Coronary artery (tissue), 2 donors: Measurements from ENCODE around the gene PPM1H.
A peak's percentile ranks its signal among the peaks of the same experiment; 100 is the strongest.

Source experiments
- DNase-seq: peaks from one replicate; pipeline ENCODE4 v3.0.0-alpha.2; 2017; ENCODE audit warnings: low spot score
- H3K27ac ChIP-seq, 2 donors: fragments of 200-600 bp; sonication (generic); one replicate each; pipeline ENCODE4 v1.5.1; 2016 to 2019
- H3K4me3 ChIP-seq: fragments of 200-600 bp; sonication (generic); 2 replicates; pipeline ENCODE4 v1.5.1; 2016; ENCODE audit warnings: mild to moderate bottlenecking, moderate library complexity
- TF ChIP-seq, protein P1 (sequence below): fragments of 200-600 bp; sonication (generic); IDR thresholded peaks from one replicate; pipeline ENCODE4 v1.5.1; 2019; ENCODE audit warnings: antibody characterized with exemption

PPM1H gene

DNA sequence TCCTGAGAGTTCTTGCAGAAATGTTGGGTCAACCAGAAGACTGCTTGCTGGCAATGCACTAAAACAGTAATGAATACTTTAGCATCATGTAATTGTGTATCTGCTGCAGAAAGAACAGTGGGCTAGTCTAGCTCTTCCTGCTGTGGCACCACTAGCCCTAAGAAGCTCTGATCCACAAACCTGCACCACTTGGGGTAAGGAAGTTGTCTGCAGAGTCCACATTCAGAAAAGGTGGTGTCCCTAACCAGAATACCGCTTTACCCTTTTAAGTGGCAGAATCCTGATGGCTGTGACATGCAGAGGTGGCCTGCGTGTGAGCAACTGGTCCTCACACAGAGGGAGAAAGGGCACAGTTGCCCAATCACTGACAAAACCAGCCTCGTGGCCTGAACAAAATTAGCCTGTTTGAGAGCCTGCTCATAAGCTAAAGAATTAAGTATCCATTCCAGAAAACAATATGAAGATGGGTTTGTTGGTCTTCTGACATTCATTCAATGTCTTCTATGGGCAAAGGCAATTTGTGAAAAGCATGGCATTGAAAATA lies 165.8 kb downstream of the PPM1H start:
- Histone ChIP-seq H3K4me3 (no peak overlapping the region), H3K27ac (no peak overlapping the region)
- TF ChIP-seq, protein P1, sequence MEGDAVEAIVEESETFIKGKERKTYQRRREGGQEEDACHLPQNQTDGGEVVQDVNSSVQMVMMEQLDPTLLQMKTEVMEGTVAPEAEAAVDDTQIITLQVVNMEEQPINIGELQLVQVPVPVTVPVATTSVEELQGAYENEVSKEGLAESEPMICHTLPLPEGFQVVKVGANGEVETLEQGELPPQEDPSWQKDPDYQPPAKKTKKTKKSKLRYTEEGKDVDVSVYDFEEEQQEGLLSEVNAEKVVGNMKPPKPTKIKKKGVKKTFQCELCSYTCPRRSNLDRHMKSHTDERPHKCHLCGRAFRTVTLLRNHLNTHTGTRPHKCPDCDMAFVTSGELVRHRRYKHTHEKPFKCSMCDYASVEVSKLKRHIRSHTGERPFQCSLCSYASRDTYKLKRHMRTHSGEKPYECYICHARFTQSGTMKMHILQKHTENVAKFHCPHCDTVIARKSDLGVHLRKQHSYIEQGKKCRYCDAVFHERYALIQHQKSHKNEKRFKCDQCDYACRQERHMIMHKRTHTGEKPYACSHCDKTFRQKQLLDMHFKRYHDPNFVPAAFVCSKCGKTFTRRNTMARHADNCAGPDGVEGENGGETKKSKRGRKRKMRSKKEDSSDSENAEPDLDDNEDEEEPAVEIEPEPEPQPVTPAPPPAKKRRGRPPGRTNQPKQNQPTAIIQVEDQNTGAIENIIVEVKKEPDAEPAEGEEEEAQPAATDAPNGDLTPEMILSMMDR, result no peak
- DNase-seq, result no peak

DNA sequence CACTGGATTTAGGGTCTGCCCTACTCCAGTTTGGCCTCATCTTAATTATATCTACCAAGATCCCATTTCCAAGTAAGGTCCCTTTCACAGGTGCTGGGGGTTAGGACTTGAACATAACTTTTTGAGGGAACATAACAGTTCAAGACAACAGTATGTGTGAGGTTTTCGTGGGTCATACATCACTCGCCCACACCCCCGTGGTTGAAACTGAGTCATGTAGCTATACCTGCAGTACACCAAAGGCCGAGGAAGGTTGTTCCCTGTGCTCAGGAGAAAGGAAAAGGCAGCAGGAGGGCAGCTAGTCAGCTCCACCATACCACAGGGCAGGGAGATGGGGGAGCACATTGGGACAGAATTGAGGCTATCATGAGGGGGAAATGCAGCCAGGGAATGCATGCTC lies 167.0 kb downstream of the PPM1H start:
- Histone ChIP-seq H3K27ac (no peak overlapping the region), H3K4me3 (no peak overlapping the region)
- TF ChIP-seq, protein P1, result no peak
- DNase-seq, result no peak

DNA sequence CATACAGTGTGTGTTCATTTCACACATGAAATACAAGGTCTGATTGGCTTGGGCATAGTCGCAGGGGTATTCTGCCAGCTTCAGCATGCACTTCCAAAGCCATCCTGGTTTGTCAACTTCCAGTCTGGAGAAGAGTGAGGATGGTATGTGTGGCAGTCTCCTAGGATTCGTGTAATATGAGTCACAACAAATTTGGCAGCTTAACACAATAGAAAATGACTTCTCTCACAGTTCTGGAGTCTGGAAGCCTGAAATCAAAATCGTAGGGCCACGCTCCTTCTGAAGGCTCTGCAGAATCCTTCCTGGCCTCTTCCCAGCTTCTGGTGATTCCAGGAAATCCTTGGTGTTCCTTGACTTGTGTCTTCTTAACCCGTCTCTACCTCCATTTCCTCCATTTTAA lies 167.5 kb downstream of the PPM1H start:
- DNase-seq, result no peak
- Histone ChIP-seq H3K27ac (no peak overlapping the region), H3K4me3 (no peak overlapping the region)
- TF ChIP-seq, protein P1, result no peak

DNA sequence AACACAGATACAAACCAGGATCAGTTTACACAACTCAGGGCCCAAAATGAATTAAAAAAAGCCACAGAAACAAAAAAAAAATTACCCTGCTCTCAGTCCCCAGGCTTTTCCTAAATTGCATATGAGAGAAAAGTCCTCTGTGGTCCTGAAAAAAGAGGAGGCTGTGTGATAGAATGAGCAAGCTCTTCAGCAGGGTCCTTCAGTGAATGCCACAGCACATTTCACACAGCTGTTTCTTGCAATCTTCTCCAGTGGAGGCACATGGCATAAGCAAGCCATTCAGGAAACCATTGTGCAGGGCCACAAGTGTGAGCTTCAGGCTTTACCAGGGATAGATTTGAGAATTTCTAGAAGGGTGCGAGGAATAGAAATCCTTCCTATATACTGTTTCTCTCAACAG lies 168.5 kb downstream of the PPM1H start:
- Histone ChIP-seq H3K27ac (no peak overlapping the region), H3K4me3 (no peak overlapping the region)
- DNase-seq, result no peak
- TF ChIP-seq, protein P1, result no peak

DNA sequence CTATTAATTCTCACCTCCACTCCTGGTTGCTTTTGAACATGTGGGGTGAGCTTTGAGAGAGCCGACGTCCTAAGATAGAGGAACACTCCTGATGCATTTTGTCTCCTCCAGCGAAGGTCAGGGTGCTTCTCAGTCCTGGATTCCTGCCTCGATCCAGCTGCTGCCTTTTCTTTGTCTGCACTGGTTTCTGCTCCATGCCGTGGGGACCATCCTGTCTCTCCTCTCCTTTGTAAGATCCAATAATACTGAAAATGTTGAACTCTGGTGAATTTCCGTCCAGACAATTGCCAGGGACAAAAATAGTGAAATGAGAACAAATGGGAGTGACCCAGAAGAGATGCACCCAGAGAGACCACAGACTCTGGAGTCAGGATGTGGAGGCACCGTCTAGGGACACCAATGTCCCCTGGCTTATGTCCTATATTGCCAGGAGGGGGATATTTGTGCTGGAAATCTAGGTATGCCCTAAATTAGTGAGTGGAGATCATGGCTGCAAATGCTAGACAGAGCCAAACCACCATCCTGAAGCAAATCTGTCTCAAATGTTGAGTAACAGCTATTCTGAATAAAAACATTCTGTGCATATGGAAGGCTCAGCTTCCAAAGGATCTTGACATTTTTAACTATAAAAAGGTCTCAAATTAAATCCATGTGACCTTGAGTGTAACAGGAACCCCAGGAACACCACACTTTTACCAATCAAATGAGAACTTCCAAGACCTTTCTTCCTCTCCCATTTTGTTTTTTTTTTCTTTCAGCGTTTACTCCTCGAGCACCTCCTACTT lies 170.9 kb downstream of the PPM1H start:
- Histone ChIP-seq H3K4me3 (no peak overlapping the region), H3K27ac (peak overlapping the region in 1 of 2 donors; percentile 31)
- no peak for DNase-seq
- TF ChIP-seq, protein P1, result no peak

DNA sequence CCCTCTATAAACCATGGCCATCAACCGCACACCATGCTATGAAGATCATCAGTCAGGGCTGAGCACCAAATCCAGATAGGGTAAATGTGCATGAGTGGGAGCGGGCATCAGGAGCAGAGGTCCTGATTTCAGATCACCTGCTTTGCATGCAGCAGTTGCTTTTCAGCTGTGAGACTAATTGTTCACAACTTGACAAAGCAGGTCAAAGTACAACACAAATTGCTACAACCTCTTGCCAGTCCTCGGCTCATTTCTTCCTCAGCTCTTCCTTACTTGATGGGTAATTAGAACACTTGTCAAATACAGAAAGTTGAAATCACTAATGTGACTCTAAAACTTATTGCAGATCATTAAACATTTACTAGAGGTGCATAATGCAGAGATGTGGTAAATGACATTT lies 171.6 kb downstream of the PPM1H start:
- DNase-seq, result no peak

More for the DNA sequence above, 171.6 kb downstream of the PPM1H start:
- H3K4me3 ChIP-seq, result no peak overlapping the region
- TF ChIP-seq, protein P1, result no peak
- H3K27ac ChIP-seq, result no peak overlapping the region
